ENCODE measurements around the gene CSRP2.
A peak's percentile ranks its signal among the peaks of the same experiment; 100 is the strongest.

The CSRP2 gene

GRCh38 chr12:76891609-76892008 is 12.8 kb upstream of the CSRP2 start:
- DNase-seq (ENCODE audit: low read depth in 2 of 2), result no peak

- DNase-seq (ENCODE audit: low read depth in 2 of 2), result peak in 1 of 2 donors; percentile 21
Measured at GRCh38 chr12:76890151-76891143, 11.6 kb upstream of the CSRP2 start.

- no peak for DNase-seq (ENCODE audit: low read depth in 2 of 2)
Measured at GRCh38 chr12:76888775-76889174, 10.0 kb upstream of the CSRP2 start.

DNA sequence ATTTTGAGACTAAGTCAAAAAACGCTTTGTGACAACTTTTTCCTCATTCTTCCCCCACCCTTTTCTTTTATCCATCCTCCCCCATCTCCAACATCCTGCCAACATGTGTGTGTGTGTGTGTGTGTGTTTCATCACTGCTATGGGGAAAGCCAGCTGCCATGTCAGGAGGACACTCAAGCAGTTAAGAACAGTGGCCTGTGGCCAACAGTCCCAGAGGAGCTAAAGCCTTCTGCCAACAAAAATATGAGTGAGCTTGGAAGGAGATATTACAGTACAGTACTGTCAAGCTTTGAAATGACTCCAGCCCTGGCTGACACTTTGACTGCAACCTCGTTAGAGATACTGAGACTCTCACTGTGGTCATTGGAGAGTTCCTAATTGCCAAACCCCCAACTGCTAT is 5.0 kb upstream of the CSRP2 start:
- no peak for DNase-seq (ENCODE audit: low read depth in 2 of 2)

GRCh38 chr12:76883151-76883550 is 4.3 kb upstream of the CSRP2 start:
- no peak for DNase-seq (ENCODE audit: low read depth in 2 of 2)

DNA sequence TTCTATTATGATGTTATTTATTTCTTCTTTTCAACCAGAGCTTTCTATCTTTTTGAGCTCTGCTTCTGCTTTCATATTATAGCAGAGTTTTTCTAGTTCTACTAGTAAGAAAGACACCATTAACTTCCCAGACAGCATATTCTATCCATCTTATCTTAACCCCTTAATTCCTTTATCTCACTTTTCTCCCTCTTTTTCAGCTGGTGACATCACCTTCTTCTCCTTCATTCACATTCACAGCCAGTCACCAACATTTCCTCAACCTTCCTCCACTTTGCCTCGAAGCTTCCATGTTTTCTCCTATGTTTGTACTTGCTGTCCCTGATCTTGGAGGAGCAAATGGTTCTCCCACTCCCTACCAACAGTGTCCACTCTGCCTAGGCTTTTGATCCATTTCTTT is 3.5 kb upstream of the CSRP2 start:
- no peak for DNase-seq (ENCODE audit: low read depth in 2 of 2)

DNA sequence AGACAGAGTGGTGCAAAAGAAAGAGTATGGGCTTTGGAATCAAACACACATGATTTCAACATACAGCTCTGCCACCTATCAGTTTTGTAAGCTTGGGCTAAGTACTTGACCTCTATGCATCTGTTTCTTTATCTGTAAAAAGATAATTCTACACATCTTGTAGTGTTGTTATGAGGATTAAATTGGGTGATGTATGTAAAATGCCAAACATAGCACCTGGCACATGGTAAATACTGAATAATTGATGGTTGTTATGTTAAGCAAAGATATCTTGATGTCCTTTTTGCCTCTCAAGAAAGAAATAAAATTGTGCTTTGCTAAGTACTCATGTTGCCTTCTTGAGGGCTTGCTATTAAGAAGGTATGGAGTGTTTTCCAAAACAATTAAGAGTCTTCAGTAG is 2.3 kb upstream of the CSRP2 start:
- DNase-seq (ENCODE audit: low read depth in 2 of 2), result no peak

DNA sequence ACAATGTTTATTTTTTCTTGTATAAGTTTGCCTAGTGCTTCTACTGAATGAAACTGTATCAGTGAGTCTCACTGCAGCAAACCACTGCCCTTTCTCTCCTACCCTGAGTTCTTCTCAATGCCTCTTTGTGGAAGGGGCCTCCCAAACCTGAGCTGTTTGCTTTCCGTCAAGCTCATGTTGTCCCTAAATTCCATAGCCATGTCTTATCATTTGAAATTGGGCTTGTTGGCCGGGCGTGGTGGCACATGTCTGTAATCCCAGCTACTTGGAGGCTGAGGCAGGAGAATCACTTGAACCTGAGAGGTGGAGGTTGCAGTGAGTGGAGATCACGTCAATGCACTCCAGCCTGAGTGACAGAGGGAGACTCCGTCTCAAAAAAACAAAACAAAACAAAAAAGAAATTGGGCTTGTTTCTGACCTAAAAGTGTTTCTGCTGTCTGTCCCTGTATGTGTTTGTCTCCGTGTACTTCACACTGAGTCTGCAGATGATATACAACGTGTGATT is 1.8 kb upstream of the CSRP2 start:
- DNase-seq (ENCODE audit: low read depth in 2 of 2), result no peak

DNA sequence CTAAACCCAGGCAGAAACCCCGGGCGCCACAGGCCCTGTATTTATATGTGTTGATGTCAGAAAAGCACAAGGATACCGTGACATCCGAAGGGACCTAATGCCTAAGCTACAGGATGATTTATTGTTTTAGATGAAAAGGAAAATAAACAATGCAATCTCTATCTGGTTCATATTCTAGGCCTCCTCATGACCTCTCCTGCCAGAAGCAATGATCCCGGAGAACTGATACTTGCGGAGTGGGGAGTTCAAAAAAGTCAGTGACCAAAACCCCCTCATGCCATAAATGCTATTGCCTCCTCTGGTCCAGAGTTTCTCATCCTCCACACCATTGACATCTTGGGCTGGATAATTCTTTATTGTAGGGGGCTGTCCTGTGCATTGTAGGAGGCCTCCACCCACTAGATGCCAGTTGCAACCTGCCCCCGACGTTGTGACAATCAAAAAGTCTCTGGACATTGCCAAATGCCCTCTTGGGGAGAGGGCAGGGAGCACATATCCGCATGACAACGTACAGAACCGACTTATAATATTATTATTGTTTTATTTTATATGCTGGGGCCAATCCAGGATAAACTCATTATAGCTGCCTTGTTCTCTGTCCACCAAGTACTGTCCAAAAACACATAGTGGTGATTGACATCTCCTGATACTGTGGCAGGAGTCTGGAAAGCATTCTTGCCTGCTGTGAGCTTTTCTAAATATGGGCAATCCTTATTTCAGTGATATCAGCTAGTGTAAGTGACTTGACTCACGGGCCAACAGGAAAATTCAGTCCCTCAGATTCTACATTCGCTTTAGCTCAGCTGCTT is 1.1 kb upstream of the CSRP2 start:
- DNase-seq (ENCODE audit: low read depth in 2 of 2), result no peak

DNA sequence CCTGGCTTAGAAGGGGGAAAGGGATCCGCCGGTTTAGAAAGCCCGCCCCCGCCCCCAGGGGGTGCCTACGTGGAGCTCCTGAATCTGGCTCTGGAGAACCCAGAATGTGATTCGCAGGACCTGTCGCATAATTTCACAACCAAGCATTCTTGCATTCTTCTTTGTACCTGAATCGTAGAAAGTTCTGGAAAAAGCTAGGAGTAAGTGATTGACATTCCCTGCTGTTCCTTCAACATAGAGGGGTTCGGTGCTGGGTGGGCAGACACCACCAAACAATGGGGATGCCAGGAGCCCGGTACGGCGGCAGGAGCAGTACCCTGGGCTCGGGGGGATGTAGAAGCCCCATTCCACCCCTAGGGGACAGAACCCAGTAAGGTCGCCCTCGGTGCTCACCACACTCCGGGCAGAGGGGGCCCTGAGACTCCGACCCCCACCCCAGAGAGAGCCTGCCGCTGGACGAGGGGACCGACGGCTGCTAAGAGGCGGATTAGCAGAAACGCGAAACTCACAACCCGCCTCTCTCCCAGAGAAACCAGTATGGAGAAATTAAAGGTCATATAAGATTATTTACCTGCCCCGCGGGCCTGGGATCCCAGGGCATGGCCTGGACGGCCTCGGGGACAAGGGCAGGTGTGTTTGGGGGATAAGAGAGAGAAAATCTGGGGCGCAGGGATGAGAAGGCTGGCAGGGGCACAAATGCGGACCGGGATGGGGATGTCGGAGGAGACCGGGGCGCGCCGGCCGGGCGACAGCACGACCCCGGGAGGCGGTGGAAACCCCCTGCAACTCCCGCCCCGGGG is 520 bp downstream of the CSRP2 start:
- no peak for DNase-seq (ENCODE audit: low read depth in 2 of 2)

DNA sequence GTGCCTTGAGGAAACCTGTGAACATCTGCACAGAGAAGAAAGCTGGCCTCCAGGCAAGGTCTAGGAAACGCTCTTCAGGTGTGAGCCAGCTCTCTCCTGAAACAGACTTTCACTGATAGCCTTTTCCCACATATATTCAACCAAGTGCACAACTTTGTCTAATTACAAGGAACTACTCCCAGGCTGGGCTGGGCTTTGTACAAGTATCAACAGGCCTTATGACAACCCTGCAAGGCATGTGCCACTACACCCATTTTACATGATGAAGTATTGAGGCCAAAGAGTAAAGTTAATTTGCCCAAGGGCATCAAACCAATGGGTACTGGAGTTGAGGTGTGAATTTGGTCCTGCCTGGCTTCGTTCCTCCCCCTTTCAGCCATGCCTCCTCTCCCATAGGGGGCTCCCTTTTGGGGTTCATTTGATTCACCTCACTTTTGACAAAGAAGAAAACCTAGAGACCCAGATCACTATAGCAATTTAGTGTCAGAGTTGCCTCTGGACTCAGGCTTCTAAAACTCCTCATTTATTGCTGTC is 2.1 kb downstream of the CSRP2 start:
- no peak for DNase-seq (ENCODE audit: low read depth in 2 of 2)

- no peak for DNase-seq (ENCODE audit: low read depth in 2 of 2)
Measured at GRCh38 chr12:76874491-76875190, 4.2 kb downstream of the CSRP2 start.

DNA sequence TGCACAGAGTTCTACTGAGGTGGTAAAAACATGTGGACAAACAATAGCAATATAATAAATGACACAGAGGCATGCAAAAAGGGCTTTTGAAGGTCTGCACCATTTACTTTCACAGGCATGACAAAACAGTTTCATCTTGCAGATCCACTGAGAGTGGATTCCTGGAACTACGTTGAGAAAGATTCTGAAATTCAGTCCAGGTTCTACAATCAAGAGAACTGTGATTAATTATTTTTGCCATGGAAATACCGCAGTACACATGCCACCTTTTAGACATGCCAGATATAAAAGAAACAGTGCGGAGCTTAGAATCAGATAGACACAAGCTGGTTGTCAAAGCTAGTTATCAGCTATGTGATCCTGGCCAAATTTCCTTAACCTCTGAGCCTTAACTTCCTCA is 4.8 kb downstream of the CSRP2 start:
- no peak for DNase-seq (ENCODE audit: low read depth in 2 of 2)

- DNase-seq (ENCODE audit: low read depth in 2 of 2), result no peak
Measured at GRCh38 chr12:76872415-76872814, 6.4 kb downstream of the CSRP2 start.

GRCh38 chr12:76871742-76872141 is 7.1 kb downstream of the CSRP2 start:
- no peak for DNase-seq (ENCODE audit: low read depth in 2 of 2)

- DNase-seq (ENCODE audit: low read depth in 2 of 2), result no peak
Measured at GRCh38 chr12:76871082-76871481, 7.7 kb downstream of the CSRP2 start.

DNA sequence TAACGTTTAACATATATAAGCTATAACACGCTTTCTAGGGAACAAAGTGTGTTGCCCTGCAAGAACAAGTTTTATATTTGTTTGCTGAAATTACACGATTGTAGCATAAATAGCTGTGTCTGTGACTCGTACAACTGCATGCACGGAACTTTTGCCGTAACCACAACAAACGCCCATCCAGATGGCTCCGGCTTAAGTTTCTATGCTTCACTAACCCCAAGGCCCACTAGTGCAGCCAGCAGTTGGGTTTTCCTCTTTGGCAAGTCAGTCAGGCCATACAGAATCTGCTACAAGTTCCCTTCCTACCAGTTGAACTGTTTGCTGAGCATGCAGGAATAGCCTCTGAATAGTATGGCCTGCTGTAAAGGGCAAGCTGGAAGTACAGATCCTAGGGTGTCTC is 12.1 kb downstream of the CSRP2 start:
- no peak for DNase-seq (ENCODE audit: low read depth in 2 of 2)

DNA sequence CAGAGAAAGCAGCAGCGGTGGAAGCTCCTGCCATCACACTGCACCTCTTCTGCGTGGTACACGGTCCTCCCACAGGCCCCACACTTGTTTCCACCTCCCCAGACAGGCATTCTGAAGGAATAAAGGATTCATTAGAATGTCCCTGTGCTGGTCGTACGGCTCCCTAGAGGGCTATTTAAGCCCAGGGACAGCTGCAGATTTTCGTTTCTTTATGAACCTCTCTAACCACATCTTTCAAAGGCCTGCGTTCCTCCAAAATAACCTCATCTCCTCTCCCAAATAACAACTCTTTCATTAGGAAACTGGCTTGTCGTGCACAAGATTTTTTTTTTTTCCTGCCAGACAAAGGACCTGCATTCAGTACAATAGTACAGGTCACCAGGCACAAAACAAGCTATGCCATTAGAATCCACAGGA is 12.7 kb downstream of the CSRP2 start:
- DNase-seq (ENCODE audit: low read depth in 2 of 2), result no peak

DNA sequence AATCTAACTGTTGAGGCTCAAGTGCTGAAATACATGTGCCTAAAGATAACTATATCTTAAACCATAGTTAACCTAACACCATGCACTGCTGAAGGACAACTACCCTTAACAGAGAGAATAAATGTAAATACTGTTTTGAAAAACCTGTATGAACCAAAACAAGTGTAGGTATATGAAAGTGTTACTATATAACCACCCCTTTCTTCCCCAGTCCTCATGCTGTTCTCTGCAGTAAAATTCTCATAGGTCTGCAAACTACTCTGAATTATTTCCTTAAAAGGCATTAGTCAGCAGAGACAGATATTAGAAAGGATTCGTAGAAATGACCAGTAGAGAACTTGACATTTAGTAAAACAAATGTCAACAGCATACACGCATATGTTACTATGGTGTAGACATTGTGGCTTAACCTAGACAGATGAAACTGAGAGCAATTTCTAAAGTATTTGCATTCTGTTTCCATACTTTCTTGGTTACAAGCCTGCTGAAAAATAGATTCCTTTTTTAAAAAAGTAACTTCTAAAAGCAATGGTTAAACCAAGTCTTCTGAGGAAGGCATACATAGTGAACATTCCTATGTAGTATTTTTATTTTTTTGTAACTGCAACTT is 13.9 kb downstream of the CSRP2 start:
- DNase-seq (ENCODE audit: low read depth in 2 of 2), result no peak

DNA sequence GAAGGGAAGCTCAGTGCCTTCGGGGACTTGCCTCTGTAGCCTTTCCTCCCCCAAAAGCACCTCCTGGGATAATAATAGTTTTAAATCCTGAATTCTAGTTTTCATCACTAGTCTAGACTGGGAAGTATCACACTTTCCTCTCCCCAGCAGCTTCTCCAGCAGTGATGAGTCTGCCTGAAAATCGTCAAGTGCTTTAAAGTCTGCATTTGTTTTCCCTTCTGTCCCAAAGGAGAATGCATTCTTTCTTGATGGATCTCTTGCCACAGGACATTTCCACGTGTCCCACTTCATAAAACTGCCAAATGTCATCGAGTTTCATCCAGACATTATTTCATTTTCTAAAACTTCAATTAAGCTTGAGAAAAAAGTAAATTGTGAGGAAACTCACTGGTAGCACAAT is 15.0 kb downstream of the CSRP2 start:
- no peak for DNase-seq (ENCODE audit: low read depth in 2 of 2)
